NK-92 (cell line): ENCODE data around the gene LYPD4.
"Not testable (repeated sequence)": the region's sequence is repeated elsewhere in the genome, so short reads cannot be mapped to it uniquely, and the experiment has no call there.

Experiments used
- DNase-seq: peaks from one replicate; lab custom pipeline; 2025; ENCODE audit not compliant: unreplicated experiment; lab: John Stamatoyannopoulos, UW

The LYPD4 gene

GRCh38 chr19:41875973-41876372 is 31.5 kb upstream of the LYPD4 start:
- not testable (repeated sequence) for DNase-seq

DNA sequence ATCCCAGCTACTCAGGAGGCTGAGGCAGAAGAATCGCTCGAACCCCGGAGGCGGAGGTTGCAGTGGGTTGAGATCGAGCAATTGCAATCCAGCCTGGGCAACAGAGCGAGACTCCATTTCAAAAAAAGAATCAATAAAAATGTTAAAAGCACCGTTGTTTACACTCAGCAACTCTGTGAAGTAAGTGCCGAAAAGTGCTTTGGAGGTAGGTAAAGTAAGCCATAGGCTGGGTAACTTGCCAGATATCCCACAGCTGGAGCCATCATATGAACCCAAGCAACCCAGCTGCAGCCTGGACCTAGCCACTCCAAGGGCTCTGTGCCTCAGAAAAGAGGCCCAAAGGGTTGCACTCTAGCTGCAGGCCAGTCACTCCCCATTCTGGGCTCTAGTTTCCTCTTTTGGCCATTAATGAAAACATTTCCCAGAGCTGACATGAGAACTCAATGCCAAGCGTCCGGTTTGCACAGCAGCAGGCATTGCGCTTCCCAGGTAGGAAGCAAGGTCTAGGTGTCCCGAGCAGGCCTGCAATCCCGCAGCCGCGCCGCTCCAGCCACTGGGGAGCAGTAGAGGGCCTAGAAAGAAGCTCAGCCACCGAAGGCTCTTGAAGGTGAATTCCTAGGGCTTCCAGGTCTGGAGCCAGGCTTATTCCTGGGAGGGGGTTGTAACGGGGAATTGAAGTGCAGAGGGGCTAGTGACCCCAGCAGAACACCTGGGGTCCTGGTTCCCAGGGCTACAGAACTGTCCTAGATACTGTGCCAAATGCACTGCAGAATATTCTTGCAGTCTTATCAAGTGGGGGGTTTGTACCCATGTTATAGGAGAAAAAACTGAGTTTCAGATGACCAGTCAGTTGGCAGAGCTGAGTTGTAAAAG is 28.5 kb upstream of the LYPD4 start:
- DNase-seq, result no peak

DNA sequence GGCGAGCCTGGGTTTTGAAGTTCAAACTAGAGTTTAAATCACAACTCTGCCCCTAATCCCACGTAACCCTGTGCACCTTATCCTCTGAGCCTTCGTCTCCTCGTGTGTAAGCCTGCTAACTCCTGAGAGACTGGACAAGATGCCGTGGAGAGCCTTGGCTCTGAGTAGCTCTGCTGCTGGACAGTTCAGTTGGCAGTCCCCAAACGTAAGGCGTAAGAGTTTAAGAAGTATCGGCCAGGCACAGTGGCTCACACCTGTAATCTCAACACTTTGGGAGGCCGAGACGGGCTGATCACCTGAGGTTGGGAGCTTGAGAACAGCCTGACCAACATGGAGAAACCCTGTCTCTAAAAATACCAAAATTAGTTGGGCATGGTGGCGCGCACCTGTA is 27.9 kb upstream of the LYPD4 start:
- DNase-seq, result no peak

GRCh38 chr19:41871573-41872383 is 27.3 kb upstream of the LYPD4 start:
- no peak for DNase-seq

DNA sequence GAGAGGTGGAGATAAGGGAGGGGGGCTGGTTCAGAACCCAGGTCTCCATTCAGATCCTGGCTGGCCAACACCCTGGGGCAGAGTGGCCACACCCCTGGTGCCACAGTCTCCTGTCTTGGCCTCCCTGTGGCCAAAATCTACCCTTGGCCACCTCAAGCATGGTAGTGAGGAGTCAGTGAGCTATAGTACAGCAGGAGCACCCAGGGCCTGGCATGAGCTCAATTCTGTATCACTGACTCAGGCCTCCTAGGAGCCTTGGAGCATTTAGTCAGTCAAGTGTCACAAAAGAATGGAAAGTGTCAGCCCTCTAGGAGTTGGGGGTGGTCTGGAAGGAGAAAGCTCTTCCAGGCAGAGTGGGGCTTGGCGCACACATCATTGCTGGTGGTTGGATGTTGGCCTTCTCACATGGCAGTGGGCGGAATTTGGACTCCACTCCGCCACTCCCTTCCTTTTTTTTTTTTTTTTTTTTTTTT is 26.0 kb upstream of the LYPD4 start:
- no peak for DNase-seq

GRCh38 chr19:41869374-41869955 is 25.0 kb upstream of the LYPD4 start:
- DNase-seq, result no peak

DNA sequence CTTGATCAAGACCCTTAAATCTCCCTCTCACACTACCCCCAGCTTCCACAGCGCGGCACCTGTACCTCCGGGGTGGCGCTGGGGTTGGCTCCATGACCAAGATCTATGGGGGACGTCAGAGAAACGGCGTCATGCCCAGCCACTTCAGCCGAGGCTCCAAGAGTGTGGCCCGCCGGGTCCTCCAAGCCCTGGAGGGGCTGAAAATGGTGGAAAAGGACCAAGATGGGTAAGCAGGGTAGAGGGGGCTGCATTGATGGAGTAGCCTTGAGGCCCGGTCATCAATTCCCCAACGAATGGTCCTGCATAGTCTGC is 24.5 kb upstream of the LYPD4 start:
- no peak for DNase-seq

- no peak for DNase-seq
Observed at GRCh38 chr19:41868120-41868988, 23.9 kb upstream of the LYPD4 start.

- no peak for DNase-seq
Observed at GRCh38 chr19:41866284-41866683, 21.8 kb upstream of the LYPD4 start.

DNA sequence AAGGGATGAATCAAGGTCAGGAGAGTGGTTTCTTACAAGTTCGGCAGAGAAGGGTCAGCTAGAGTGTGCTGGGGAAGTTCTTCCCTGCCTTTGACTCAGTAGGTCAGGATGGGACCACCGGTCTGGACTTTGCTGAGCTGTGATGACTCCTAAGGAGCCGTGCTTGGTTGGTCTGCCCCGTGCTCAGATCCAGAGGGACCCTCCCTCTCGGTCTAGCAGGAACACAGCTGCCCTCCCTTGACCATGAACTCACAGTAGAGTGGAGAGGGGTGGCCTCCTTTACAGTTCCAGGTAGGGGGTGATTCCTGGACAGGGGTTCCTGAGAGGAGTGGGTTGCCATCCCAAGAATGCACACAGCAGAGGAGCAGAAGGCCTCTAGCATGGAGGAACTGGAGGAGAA is 19.9 kb upstream of the LYPD4 start:
- DNase-seq, result no peak

DNA sequence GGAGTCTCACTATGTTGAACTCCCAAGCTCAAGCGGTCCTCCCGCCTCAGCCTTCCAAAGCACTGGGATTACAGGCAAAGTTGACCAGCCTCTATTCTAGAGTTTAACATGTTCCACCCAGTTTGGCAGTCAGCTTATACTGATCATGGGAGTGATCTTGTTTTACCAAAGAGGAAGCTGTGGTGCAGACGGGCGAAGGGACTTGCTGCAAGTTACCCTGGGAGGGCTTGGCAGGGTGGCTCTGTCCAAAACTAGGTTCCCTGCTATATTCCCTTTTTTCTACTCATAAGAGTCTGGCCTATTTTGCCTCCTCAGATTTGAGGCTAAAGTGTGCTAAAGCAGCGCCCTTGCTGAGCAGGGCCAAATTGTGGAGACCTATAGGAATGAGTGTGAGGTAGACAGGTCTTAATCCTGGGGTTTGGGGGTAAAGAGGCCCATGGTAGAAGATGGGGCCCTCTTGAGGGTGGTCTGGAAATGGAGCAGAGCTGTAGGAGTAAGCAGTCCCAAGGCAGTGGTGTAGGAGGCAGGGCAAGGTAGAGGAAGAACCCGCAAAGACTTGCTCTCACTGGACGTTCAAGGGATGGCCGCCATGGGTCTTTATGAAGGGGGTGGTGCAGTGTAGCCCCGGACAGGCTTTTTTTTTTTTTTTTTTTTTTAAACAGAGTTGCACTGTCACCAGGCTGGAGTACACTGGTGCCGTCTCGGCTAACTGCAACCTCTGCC is 18.9 kb upstream of the LYPD4 start:
- DNase-seq, result no peak

DNA sequence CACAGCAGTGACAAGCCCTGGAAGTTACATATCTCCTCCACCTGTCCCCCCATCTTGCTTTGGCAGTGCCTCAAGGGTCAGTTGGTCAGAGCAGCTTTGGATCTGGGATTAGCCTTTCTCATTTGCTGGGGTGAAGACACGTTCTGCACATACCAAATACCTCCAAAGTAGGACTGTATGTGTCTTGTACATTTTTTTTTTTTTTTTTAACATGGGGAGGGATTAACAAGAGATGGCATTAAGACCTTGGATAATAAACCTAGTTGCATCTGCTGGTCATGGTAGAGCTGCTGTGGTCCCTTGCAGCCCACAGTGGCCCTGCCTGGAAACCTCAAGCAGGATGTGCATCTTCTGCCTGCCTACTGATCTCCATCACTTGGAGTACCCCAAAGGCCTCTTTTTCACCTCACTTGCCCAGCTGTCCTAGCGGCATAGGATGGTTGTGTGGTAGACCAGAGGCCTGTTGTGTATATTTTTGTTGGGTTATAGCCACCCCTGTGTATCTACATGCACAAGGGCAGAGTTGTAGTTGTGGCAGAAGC is 18.0 kb upstream of the LYPD4 start:
- no peak for DNase-seq

GRCh38 chr19:41861846-41862245 is 17.4 kb upstream of the LYPD4 start:
- DNase-seq, result no peak

- DNase-seq, result no peak
Observed at GRCh38 chr19:41861116-41861768, 16.8 kb upstream of the LYPD4 start.

DNA sequence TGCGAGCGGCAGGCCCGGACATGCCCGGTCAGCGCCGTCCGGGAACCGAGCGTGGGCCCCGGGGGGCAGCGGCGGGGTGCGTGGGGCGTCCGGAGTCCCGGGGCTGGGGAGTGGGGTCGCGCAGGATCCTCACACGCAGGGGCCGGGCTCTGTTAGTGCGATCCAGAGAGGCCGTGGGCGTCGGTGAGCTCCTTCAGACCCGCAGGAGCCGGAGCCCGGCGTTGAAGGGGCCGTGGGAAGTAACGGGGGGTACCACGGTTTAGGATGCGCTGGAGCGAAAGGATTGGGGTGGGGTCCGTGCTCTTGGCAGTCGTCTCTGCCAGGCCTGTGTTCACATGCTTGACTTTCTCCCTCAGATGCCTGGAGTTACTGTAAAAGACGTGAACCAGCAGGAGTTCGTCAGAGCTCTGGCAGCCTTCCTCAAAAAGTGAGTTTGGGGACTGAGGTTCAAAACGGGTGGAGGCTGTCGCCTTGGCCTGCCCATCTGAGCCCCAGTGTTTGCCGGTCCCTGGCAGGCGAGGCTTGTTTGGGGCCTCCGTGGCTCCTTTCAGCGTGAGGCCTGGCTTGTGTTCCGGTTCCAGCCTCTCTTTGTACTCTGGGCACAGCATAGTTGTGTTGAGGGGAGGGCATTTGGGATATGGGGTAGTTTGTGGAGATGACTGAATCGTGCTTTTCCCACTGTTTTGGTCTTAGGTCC is 16.1 kb upstream of the LYPD4 start:
- no peak for DNase-seq

DNA sequence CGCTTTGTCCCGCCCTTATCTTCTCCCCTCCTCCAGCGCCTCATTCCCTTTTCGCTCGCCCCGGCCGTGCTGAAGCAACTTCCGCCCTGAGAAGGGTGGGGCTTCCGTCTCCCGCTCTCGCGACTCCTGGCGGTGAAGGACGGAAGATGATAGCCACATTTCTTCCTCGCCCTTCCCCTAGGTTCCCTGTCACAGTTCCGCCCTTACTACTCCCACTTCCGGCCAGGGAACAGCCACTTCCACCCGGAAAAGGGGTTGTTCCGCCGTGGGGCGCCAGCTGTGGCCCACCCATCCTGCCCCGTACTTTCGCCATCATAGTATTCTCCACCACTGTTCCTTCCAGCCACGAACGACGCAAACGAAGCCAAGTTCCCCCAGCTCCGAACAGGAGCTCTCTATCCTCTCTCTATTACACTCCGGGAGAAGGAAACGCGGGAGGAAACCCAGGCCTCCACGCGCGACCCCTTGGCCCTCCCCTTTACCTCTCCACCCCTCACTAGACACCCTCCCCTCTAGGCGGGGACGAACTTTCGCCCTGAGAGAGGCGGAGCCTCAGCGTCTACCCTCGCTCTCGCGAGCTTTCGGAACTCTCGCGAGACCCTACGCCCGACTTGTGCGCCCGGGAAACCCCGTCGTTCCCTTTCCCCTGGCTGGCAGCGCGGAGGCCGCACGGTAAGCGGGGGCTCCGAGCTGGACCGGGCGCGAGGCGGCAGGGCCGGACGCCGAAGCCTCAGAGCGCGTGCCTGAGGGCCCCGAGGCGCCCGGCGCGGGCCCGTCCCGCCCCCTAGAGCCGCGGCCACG is 15.3 kb upstream of the LYPD4 start, which contains the start of gene RPS19:
TSS of gene RPS19 (plus strand) at position 638 of the 801 bp plus-strand sequence. CDS start 520 bp downstream, outside the sequence.
- peak; percentile 86 for DNase-seq

GRCh38 chr19:41859213-41859617 is 14.7 kb upstream of the LYPD4 start:
- DNase-seq, result no peak

DNA sequence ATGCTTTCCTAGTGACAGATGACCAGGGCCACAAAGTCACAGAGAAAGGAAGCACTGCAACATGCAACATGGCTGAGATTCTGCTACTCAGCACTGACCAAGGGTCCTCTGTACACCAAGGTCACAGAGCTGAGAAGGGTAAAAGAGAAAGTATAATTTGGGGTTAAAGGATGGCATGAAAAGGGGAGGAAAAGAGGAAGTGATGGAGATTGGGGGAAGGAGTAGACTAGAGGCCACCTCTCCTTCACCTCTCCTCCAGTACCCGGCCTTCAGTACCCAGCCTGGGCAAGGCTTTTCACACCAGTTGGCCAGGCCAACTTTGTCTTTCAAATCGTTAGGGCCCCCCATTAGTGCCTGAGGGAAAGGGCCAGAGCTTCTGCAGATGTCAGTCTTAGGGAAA is 9.3 kb upstream of the LYPD4 start:
- no peak for DNase-seq
